GM18951 (cell line): ENCODE data around the gene KRT1.

Experiments used
- POLR2A ChIP-seq: IDR thresholded peaks from 4 replicates; pipeline ENCODE4 v1.6.1; 2011; ENCODE audit warnings: mild to moderate bottlenecking; ENCODE audit not compliant: insufficient read length, insufficient read depth; ENCODE audit errors: extremely low read depth
- in situ Hi-C: fragments of 300-500 bp; cut with MboI; formaldehyde crosslinking; loops from one replicate; pipeline ENCODE4 v1.12.0; 2022; ENCODE audit warnings: low sequenced_read_pairs, mixed read lengths, inconsistent platforms; ENCODE audit not compliant: unreplicated experiment

Gene KRT1

DNA sequence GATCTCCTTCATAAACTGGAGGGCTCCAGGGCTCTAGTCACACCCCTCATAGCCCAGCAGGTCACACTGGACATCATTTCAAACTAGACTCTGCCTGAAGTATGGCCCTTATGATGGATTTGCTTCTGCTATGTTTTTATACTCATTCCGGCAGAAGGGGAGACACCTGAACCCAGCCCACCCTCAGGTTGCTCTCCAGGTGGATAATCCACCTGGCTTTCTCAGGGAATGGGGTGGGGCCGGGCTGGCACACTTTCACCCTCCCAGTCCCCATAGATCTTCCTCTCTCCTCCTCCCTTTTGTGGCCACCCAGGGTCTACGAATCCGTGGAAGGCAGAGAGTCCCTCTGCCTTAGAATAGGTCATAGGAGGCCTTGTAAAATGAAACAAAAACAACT lies 52.1 kb downstream of the KRT1 start:
- no peak for TF ChIP-seq POLR2A
- in situ Hi-C loops = no loop called here

DNA sequence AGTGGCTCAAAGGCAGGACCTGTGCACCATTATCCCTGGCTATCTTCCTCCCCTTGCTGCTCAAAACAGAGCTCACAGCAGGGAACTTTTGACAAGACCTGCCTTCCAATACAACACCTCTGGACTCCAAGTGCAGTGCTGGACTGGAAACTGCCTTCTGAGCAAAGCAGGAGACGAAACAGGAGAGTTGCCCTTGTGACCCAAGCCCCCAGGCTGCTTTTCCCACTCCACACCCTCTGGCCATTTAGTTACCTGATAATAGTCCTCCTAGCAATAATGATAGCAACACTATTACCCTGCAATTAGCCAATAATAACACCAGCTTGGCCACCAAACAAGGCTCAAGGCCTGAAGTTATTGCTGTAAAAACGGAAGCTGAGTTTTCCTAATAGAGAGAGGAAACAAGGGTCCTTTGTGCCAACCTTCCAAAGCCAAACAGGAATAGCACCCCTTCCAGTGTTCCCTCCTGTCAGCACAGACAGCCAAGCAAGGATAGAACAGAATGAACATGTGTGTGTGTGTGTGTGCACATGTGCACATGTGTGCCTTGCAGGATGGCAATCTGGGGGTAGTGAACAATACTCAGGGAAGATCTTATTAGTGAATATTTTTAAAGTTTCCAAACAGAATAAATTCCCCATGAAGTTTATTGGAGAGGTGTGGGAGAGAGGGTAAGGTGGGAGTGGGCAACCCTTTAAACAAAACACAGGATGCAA lies 52.7 kb downstream of the KRT1 start:
- in situ Hi-C loops = no loop called here
- TF ChIP-seq POLR2A = no peak
